SJSA1 (cell line): ENCODE data around the gene CYP17A1. TPM values are rescaled to one million over a fixed set of nuclear protein-coding genes. Genes with fewer than 3 reads are reported as not detected.

Source experiments
- DNase-seq, 2 experiments: peaks; one replicate each; pipeline ENCODE4 v3.0.0-alpha.2; 2015 to 2020; ENCODE audit warnings: low spot score in 2 of 2, low read depth in 1 of 2
- H3K27ac ChIP-seq: fragments of 250-450 bp; sonication (Bioruptor Pico); 2 replicates; pipeline ENCODE4 v1.5.1; 2020; ENCODE audit warnings: mild to moderate bottlenecking, moderate library complexity
- H3K27me3 ChIP-seq: fragments of 250-450 bp; sonication (Bioruptor Pico); replicated peaks from 2 replicates; pipeline ENCODE4 v1.5.1; 2020; ENCODE audit warnings: mild to moderate bottlenecking, moderate library complexity
- H3K36me3 ChIP-seq: fragments of 250-450 bp; sonication (Bioruptor Pico); 2 replicates; pipeline ENCODE4 v1.5.1; 2020; ENCODE audit warnings: mild to moderate bottlenecking
- H3K4me1 ChIP-seq: fragments of 250-450 bp; sonication (Bioruptor Pico); replicated peaks from 2 replicates; pipeline ENCODE4 v1.6.1; 2021; ENCODE audit warnings: mild to moderate bottlenecking
- H3K4me3 ChIP-seq: fragments of 250-450 bp; sonication (Bioruptor Pico); 2 replicates; pipeline ENCODE4 v1.5.1; 2020; ENCODE audit warnings: mild to moderate bottlenecking
- H3K9me3 ChIP-seq: fragments of 250-450 bp; sonication (Bioruptor Pico); replicated peaks from 2 replicates; pipeline ENCODE4 v1.5.1; 2020; ENCODE audit warnings: mild to moderate bottlenecking
- total RNA-seq: library from RNA; depleted of rRNA; stranded (reverse); fragments of >200 nt; shearing (Covaris generic); gene quantifications from 2 replicates; pipeline ENCODE4 v1.2.3, GENCODE V29; 2014; rRNA removed

The CYP17A1 gene
- total RNA-seq, 1 experiment from 2014 or later, result not detected

GRCh38 chr10:102783568-102783967 is 53.6 kb downstream of the CYP17A1 start:
- Histone ChIP-seq H3K36me3 (no peaks in the 10 kb centered on the region), H3K4me1 (peaks cover 35% of the 10 kb centered on the region), H3K9me3 (no peaks in the 10 kb centered on the region), H3K27ac (no peak overlapping the region), H3K4me3 (no peak overlapping the region), H3K27me3 (no peaks in the 10 kb centered on the region)
- no peak for DNase-seq

- Histone ChIP-seq H3K4me3 (no peak overlapping the region), H3K4me1 (peaks cover 35% of the 10 kb centered on the region), H3K9me3 (no peaks in the 10 kb centered on the region), H3K27me3 (no peaks in the 10 kb centered on the region), H3K36me3 (no peaks in the 10 kb centered on the region), H3K27ac (peak overlapping the region; percentile 24)
- peak; percentile 63 to 79 for DNase-seq
These were observed 54.3 kb downstream of the CYP17A1 start for GRCh38 chr10:102782673-102783551.

- Histone ChIP-seq H3K4me3 (no peak overlapping the region), H3K27ac (peak overlapping the region; percentile 24; the same call in 1 of the 2 replicates), H3K36me3 (no peaks in the 10 kb centered on the region), H3K4me1 (peaks cover 44% of the 10 kb centered on the region), H3K9me3 (no peaks in the 10 kb centered on the region), H3K27me3 (no peaks in the 10 kb centered on the region)
- no peak for DNase-seq
These were observed 55.2 kb downstream of the CYP17A1 start for GRCh38 chr10:102781921-102782557.

- Histone ChIP-seq H3K27me3 (no peaks in the 10 kb centered on the region), H3K36me3 (no peaks in the 10 kb centered on the region), H3K27ac (no peak overlapping the region), H3K4me1 (peaks cover 51% of the 10 kb centered on the region), H3K4me3 (no peak overlapping the region), H3K9me3 (no peaks in the 10 kb centered on the region)
- no peak for DNase-seq
These were observed 55.9 kb downstream of the CYP17A1 start for GRCh38 chr10:102781090-102781920.

Other genes with a start within 250 kb of the CYP17A1 start
- 77.2 and 93.3 TPM in 2 replicates for gene TRIM8, start 192.9 kb downstream of the CYP17A1 start, total RNA-seq
- gene ARL3, start 123.0 kb downstream of the CYP17A1 start, total RNA-seq, result 12.1 and 14.3 TPM in 2 replicates
- gene SFXN2, start 122.8 kb downstream of the CYP17A1 start, total RNA-seq, result 1.1 and 3.1 TPM in 2 replicates
- 13.3 and 21.0 TPM in 2 replicates for gene WBP1L, start 93.5 kb downstream of the CYP17A1 start, total RNA-seq
- 31.9 and 41.9 TPM in 2 replicates for gene BORCS7, start 16.8 kb upstream of the CYP17A1 start, total RNA-seq
- 0.09 and 0.45 TPM in 2 replicates for gene AS3MT, start 32.1 kb upstream of the CYP17A1 start, total RNA-seq
- 8.2 and 8.9 TPM in 2 replicates for gene CNNM2, start 80.9 kb upstream of the CYP17A1 start, total RNA-seq